SU-DHL-6 (cell line): ENCODE measurements around the gene PHETA1.
"Not testable (repeated sequence)": the region's sequence is repeated elsewhere in the genome, so short reads cannot be mapped to it uniquely, and the experiment has no call there.

ENCODE experiments used
- H2AFZ ChIP-seq: fragments of 200-600 bp; sonication (generic); 2 replicates; pipeline ENCODE4 v1.6.1; 2014; ENCODE audit warnings: low read depth, mild to moderate bottlenecking, moderate library complexity, mixed read lengths, antibody characterized with exemption, low read length; ENCODE audit not compliant: severe bottlenecking
- H3F3A ChIP-seq: fragments of 200-600 bp; shearing (Covaris generic); 2 replicates; pipeline ENCODE4 v1.6.0; 2016; ENCODE audit warnings: antibody characterized with exemption, mild to moderate bottlenecking; ENCODE audit not compliant: insufficient read depth
- H3K27ac ChIP-seq: fragments of 200-600 bp; sonication (generic); 2 replicates; pipeline ENCODE4 v1.5.1; 2016; ENCODE audit warnings: low read depth, mild to moderate bottlenecking, low read length, moderate library complexity, mixed read lengths
- H3K27me3 ChIP-seq: fragments of 200-600 bp; sonication (generic), shearing (Covaris generic); 2 replicates; pipeline ENCODE4 v1.6.0; 2014; ENCODE audit warnings: mild to moderate bottlenecking, low read length
- H3K36me3 ChIP-seq: fragments of 200-600 bp; sonication (generic); 2 replicates; pipeline ENCODE4 v1.6.1; 2014; ENCODE audit warnings: mild to moderate bottlenecking, low read length, mixed read lengths
- H3K4me2 ChIP-seq: fragments of 300-600, 200-600 bp; shearing (Covaris generic), sonication (generic); 2 replicates; pipeline ENCODE4 v1.6.0; 2014; ENCODE audit warnings: low read length, low read depth, mild to moderate bottlenecking; ENCODE audit not compliant: poor library complexity, severe bottlenecking
- H3K4me3 ChIP-seq: fragments of 200-600 bp; sonication (generic); 2 replicates; pipeline ENCODE4 v1.5.1; 2014; ENCODE audit warnings: antibody characterized with exemption, low read length, mild to moderate bottlenecking, mixed read lengths; ENCODE audit not compliant: insufficient read depth, poor library complexity, severe bottlenecking
- H3K79me2 ChIP-seq: fragments of 200-600 bp; sonication (generic); 2 replicates; pipeline ENCODE4 v1.6.1; 2014; ENCODE audit warnings: mild to moderate bottlenecking, low read length, moderate library complexity; ENCODE audit not compliant: insufficient read depth
- H3K9ac ChIP-seq: fragments of 200-600 bp; sonication (generic); 2 replicates; pipeline ENCODE4 v1.7.0; 2014; ENCODE audit warnings: mild to moderate bottlenecking, low read length
- H3K9me2 ChIP-seq: fragments of 200-600 bp; sonication (generic); replicated peaks from 2 replicates; pipeline ENCODE4 v1.6.1; 2014; ENCODE audit warnings: low read length; ENCODE audit not compliant: insufficient read depth
- H3K9me3 ChIP-seq: fragments of 200-600 bp; sonication (generic); 2 replicates; pipeline ENCODE4 v1.6.1; 2014; ENCODE audit warnings: low read length, mixed read lengths; ENCODE audit not compliant: insufficient read depth
- H4K20me1 ChIP-seq: fragments of 200-600 bp; sonication (generic); 2 replicates; pipeline ENCODE4 v1.6.1; 2014; ENCODE audit warnings: low read depth, mild to moderate bottlenecking, antibody characterized with exemption, low read length, moderate library complexity, mixed read lengths
- CTCF ChIP-seq: fragments of 200-600 bp; sonication (generic); IDR thresholded peaks from one replicate; pipeline ENCODE4 v1.5.1; 2017; ENCODE audit warnings: antibody characterized with exemption, mild to moderate bottlenecking, low read length, moderate library complexity; ENCODE audit not compliant: insufficient read depth, poor library complexity, severe bottlenecking
- EZH2phosphoT487 ChIP-seq: fragments of 200-600 bp; sonication (generic), shearing (Covaris generic); conservative IDR thresholded peaks from 2 replicates; pipeline ENCODE4 v1.6.1; 2018; ENCODE audit warnings: mild to moderate bottlenecking, antibody characterized with exemption, low read length, moderate library complexity, mixed read lengths

The PHETA1 gene

GRCh38 chr12:111384596-111384995 lies 15.7 kb upstream of the PHETA1 start:
- no peak overlapping the region for H2AFZ ChIP-seq
- no peaks in the 10 kb centered on the region for H3K9me2 ChIP-seq
- no peaks in the 10 kb centered on the region for H4K20me1 ChIP-seq

GRCh38 chr12:111379942-111380554 lies 11.2 kb upstream of the PHETA1 start:
- H3K79me2 ChIP-seq = no peaks in the 10 kb centered on the region

More at GRCh38 chr12:111384596-111384995, 15.7 kb upstream of the PHETA1 start:
- Histone ChIP-seq H3K27me3 (no peaks in the 10 kb centered on the region), H3K79me2 (no peaks in the 10 kb centered on the region), H3K4me2 (no peak overlapping the region), H3K9me3 (no peaks in the 10 kb centered on the region), H3K4me3 (no peak overlapping the region), H3K9ac (no peak overlapping the region), H3K27ac (no peak overlapping the region), H3K36me3 (no peaks in the 10 kb centered on the region), H3F3A (no peaks in the 10 kb centered on the region)
- TF ChIP-seq CTCF = no peak
- no peak for TF ChIP-seq EZH2phosphoT487

GRCh38 chr12:111377440-111377839 lies 8.5 kb upstream of the PHETA1 start:
- Histone ChIP-seq H4K20me1 (no peaks in the 10 kb centered on the region), H3K27ac (no peak overlapping the region), H3K79me2 (no peaks in the 10 kb centered on the region), H3K9ac (no peak overlapping the region), H3K27me3 (no peaks in the 10 kb centered on the region), H3K4me2 (no peak overlapping the region), H3K9me2 (no peaks in the 10 kb centered on the region), H3F3A (no peaks in the 10 kb centered on the region), H3K9me3 (no peaks in the 10 kb centered on the region), H3K4me3 (no peak overlapping the region), H3K36me3 (no peaks in the 10 kb centered on the region), H2AFZ (no peak overlapping the region)
- no peak for TF ChIP-seq EZH2phosphoT487
- TF ChIP-seq CTCF = no peak

More at GRCh38 chr12:111379942-111380554, 11.2 kb upstream of the PHETA1 start:
- H3K9me2 ChIP-seq = no peaks in the 10 kb centered on the region
- H3K4me3 ChIP-seq = no peak overlapping the region
- H4K20me1 ChIP-seq = no peaks in the 10 kb centered on the region
- H3K27ac ChIP-seq = no peak overlapping the region
- no peak overlapping the region for H2AFZ ChIP-seq
- H3K27me3 ChIP-seq = no peaks in the 10 kb centered on the region
- no peaks in the 10 kb centered on the region for H3F3A ChIP-seq
- no peak overlapping the region for H3K4me2 ChIP-seq
- H3K9ac ChIP-seq = no peak overlapping the region
- no peaks in the 10 kb centered on the region for H3K9me3 ChIP-seq
- TF ChIP-seq CTCF (no peak), EZH2phosphoT487 (no peak)
- no peaks in the 10 kb centered on the region for H3K36me3 ChIP-seq

- H3K27me3 ChIP-seq, H3K27ac ChIP-seq, H3K4me2 ChIP-seq, H3K9me3 ChIP-seq, H3K36me3 ChIP-seq, H3K4me3 ChIP-seq, H3K79me2 ChIP-seq, H3F3A ChIP-seq, H4K20me1 ChIP-seq, H3K9ac ChIP-seq, H2AFZ ChIP-seq, H3K9me2 ChIP-seq: not testable (repeated sequence)
Measured at GRCh38 chr12:111373231-111373630, 4.3 kb upstream of the PHETA1 start.
